Neural cell (in vitro differentiated cells): ENCODE results near the gene MPDU1. TPM values are rescaled to one million over a fixed set of nuclear protein-coding genes. Genes with fewer than 3 reads are reported as not detected.

Experiments
- H2AFZ ChIP-seq: fragments of 200-600, 300-800 bp; sonication (generic), shearing (Covaris generic); 2 replicates; pipeline ENCODE4 v1.6.0; 2014; ENCODE audit warnings: low read depth, mild to moderate bottlenecking, antibody characterized with exemption, low read length, moderate library complexity
- H3F3A ChIP-seq: fragments of 200-600 bp; shearing (Covaris generic); 2 replicates; pipeline ENCODE4 v1.6.1; 2016; ENCODE audit warnings: mild to moderate bottlenecking, moderate library complexity, mixed read lengths, antibody characterized with exemption, low read length; ENCODE audit not compliant: insufficient read depth, poor library complexity, severe bottlenecking
- H3K27ac ChIP-seq: fragments of 200-600, 300-800 bp; sonication (generic), shearing (Covaris generic); 2 replicates; pipeline ENCODE4 v1.5.1; 2014; ENCODE audit warnings: mild to moderate bottlenecking, low read length, moderate library complexity
- H3K27me3 ChIP-seq: fragments of 300-800, 200-600 bp; sonication (generic), shearing (Covaris generic); 2 replicates; pipeline ENCODE4 v1.6.0; 2014; ENCODE audit warnings: mild to moderate bottlenecking, low read depth, low read length, moderate library complexity; ENCODE audit not compliant: insufficient read depth
- H3K36me3 ChIP-seq: fragments of 300-800, 200-600 bp; sonication (generic), shearing (Covaris generic); 2 replicates; pipeline ENCODE4 v1.5.1; 2014; ENCODE audit warnings: mild to moderate bottlenecking, antibody characterized with exemption, low read length, moderate library complexity; ENCODE audit not compliant: insufficient read depth
- H3K4me2 ChIP-seq: fragments of 300-800, 200-600 bp; sonication (generic), shearing (Covaris generic); 2 replicates; pipeline ENCODE4 v1.6.0; 2014; ENCODE audit warnings: mild to moderate bottlenecking, low read length
- H3K4me3 ChIP-seq: fragments of 300-800, 200-600 bp; sonication (generic), shearing (Covaris generic); 2 replicates; pipeline ENCODE4 v1.5.1; 2014; ENCODE audit warnings: mild to moderate bottlenecking, low read length, moderate library complexity
- H3K79me2 ChIP-seq: fragments of 200-600 bp; shearing (Covaris generic); replicated peaks from 2 replicates; pipeline ENCODE4 v1.6.0; 2014; ENCODE audit warnings: mild to moderate bottlenecking, low read length, moderate library complexity; ENCODE audit not compliant: insufficient read depth
- H3K9ac ChIP-seq: fragments of 300-800, 200-600 bp; sonication (generic), shearing (Covaris generic); 2 replicates; pipeline ENCODE4 v1.6.1; 2016; ENCODE audit warnings: mild to moderate bottlenecking, low read length, mixed read lengths
- H3K9me2 ChIP-seq: fragments of 200-600 bp; shearing (Covaris generic); 2 replicates; pipeline ENCODE4 v1.6.1; 2016; ENCODE audit warnings: mild to moderate bottlenecking, low read length, mixed read lengths; ENCODE audit not compliant: insufficient read depth
- H3K9me3 ChIP-seq: fragments of 200-600, 300-800 bp; sonication (generic), shearing (Covaris generic); 2 replicates; pipeline ENCODE4 v1.6.1; 2016; ENCODE audit warnings: mild to moderate bottlenecking, mixed run types, low read length, moderate library complexity, mixed read lengths
- H4K20me1 ChIP-seq: fragments of 200-600 bp; shearing (Covaris generic); 2 replicates; pipeline ENCODE4 v1.6.1; 2016; ENCODE audit warnings: mild to moderate bottlenecking, mixed run types; ENCODE audit not compliant: insufficient read depth
- EP300 ChIP-seq: fragments of 450-650 bp; conservative IDR thresholded peaks from 2 replicates; pipeline ENCODE4 v1.6.1; 2014; ENCODE audit warnings: antibody characterized with exemption, mild to moderate bottlenecking, moderate library complexity; ENCODE audit not compliant: poor library complexity, severe bottlenecking
- EZH2 ChIP-seq: fragments of 200-600, 300-800 bp; shearing (Covaris generic), sonication (generic); IDR thresholded peaks from 2 replicates; pipeline ENCODE4 v1.6.1; 2014; ENCODE audit warnings: antibody characterized with exemption, low read length, borderline replicate concordance, mild to moderate bottlenecking; ENCODE audit not compliant: insufficient read depth, poor library complexity, severe bottlenecking
- MXI1 ChIP-seq: fragments of 450-650 bp; conservative IDR thresholded peaks from 2 replicates; pipeline ENCODE4 v1.6.1; 2014; ENCODE audit warnings: antibody characterized with exemption, mild to moderate bottlenecking; ENCODE audit not compliant: poor library complexity, severe bottlenecking
- POLR2AphosphoS5 ChIP-seq: IDR thresholded peaks from 2 replicates; pipeline ENCODE4 v1.6.1; 2012
- RAD21 ChIP-seq: fragments of 450-650 bp; conservative IDR thresholded peaks from 2 replicates; pipeline ENCODE4 v1.6.1; 2014; ENCODE audit warnings: antibody characterized with exemption, mild to moderate bottlenecking, moderate library complexity
- SMC3 ChIP-seq: fragments of 450-650 bp; conservative IDR thresholded peaks from 2 replicates; pipeline ENCODE4 v1.6.1; 2014; ENCODE audit warnings: antibody characterized with exemption, mild to moderate bottlenecking, moderate library complexity; ENCODE audit not compliant: poor library complexity
- TAF1 ChIP-seq: IDR thresholded peaks from 2 replicates; pipeline ENCODE4 v1.6.1; 2012; ENCODE audit warnings: low read depth
- polyA plus RNA-seq: library from polyadenylated mRNA; depleted of rRNA; stranded (reverse); fragments of >200 nt; gene quantifications from 2 replicates; pipeline ENCODE4 v1.2.3, GENCODE V29; 2014
- TF ChIP-seq, protein P1 (sequence below): IDR thresholded peaks from 2 replicates; pipeline ENCODE4 v1.6.1; 2012; ENCODE audit warnings: borderline replicate concordance
- TF ChIP-seq, protein P2 (sequence below): fragments of 450-650 bp; IDR thresholded peaks from 2 replicates; pipeline ENCODE4 v1.5.1; 2014; ENCODE audit warnings: antibody characterized with exemption, mild to moderate bottlenecking, moderate library complexity; ENCODE audit not compliant: poor library complexity, severe bottlenecking

Gene MPDU1
- polyA plus RNA-seq, 1 donor from 2014 or later, result 110 TPM

GRCh38 chr17:7555320-7555948, 28.2 kb upstream of the MPDU1 start:
- Histone ChIP-seq H3K4me2 (no peak overlapping the region), H3K27me3 (no peaks in the 10 kb centered on the region), H3K4me3 (no peak overlapping the region), H3K27ac (no peak overlapping the region), H4K20me1 (no peaks in the 10 kb centered on the region), H3K9ac (no peak overlapping the region), H3K9me3 (no peaks in the 10 kb centered on the region), H2AFZ (no peak overlapping the region), H3K36me3 (no peaks in the 10 kb centered on the region), H3K79me2 (no peaks in the 10 kb centered on the region), H3F3A (no peaks in the 10 kb centered on the region), H3K9me2 (no peaks in the 10 kb centered on the region)
- TF ChIP-seq, protein P1, sequence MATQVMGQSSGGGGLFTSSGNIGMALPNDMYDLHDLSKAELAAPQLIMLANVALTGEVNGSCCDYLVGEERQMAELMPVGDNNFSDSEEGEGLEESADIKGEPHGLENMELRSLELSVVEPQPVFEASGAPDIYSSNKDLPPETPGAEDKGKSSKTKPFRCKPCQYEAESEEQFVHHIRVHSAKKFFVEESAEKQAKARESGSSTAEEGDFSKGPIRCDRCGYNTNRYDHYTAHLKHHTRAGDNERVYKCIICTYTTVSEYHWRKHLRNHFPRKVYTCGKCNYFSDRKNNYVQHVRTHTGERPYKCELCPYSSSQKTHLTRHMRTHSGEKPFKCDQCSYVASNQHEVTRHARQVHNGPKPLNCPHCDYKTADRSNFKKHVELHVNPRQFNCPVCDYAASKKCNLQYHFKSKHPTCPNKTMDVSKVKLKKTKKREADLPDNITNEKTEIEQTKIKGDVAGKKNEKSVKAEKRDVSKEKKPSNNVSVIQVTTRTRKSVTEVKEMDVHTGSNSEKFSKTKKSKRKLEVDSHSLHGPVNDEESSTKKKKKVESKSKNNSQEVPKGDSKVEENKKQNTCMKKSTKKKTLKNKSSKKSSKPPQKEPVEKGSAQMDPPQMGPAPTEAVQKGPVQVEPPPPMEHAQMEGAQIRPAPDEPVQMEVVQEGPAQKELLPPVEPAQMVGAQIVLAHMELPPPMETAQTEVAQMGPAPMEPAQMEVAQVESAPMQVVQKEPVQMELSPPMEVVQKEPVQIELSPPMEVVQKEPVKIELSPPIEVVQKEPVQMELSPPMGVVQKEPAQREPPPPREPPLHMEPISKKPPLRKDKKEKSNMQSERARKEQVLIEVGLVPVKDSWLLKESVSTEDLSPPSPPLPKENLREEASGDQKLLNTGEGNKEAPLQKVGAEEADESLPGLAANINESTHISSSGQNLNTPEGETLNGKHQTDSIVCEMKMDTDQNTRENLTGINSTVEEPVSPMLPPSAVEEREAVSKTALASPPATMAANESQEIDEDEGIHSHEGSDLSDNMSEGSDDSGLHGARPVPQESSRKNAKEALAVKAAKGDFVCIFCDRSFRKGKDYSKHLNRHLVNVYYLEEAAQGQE, result no peak
- TF ChIP-seq, protein P2, sequence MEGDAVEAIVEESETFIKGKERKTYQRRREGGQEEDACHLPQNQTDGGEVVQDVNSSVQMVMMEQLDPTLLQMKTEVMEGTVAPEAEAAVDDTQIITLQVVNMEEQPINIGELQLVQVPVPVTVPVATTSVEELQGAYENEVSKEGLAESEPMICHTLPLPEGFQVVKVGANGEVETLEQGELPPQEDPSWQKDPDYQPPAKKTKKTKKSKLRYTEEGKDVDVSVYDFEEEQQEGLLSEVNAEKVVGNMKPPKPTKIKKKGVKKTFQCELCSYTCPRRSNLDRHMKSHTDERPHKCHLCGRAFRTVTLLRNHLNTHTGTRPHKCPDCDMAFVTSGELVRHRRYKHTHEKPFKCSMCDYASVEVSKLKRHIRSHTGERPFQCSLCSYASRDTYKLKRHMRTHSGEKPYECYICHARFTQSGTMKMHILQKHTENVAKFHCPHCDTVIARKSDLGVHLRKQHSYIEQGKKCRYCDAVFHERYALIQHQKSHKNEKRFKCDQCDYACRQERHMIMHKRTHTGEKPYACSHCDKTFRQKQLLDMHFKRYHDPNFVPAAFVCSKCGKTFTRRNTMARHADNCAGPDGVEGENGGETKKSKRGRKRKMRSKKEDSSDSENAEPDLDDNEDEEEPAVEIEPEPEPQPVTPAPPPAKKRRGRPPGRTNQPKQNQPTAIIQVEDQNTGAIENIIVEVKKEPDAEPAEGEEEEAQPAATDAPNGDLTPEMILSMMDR, result no peak
- TF ChIP-seq EZH2, result no peak
- no peak for TF ChIP-seq POLR2AphosphoS5
- TF ChIP-seq MXI1, result no peak
- TF ChIP-seq TAF1, result no peak
- no peak for TF ChIP-seq RAD21
- TF ChIP-seq EP300, result no peak
- no peak for TF ChIP-seq SMC3

- TF ChIP-seq, protein P1, result no peak
- TF ChIP-seq EP300 (no peak), EZH2 (no peak), TAF1 (no peak), RAD21 (no peak), SMC3 (no peak), MXI1 (no peak), POLR2AphosphoS5 (no peak)
- TF ChIP-seq, protein P2, result no peak
- Histone ChIP-seq H3K9me2 (no peaks in the 10 kb centered on the region), H4K20me1 (no peaks in the 10 kb centered on the region), H3K79me2 (no peaks in the 10 kb centered on the region), H3K27ac (no peak overlapping the region), H3K9me3 (no peaks in the 10 kb centered on the region), H3K27me3 (no peaks in the 10 kb centered on the region), H3K36me3 (no peaks in the 10 kb centered on the region), H2AFZ (no peak overlapping the region), H3F3A (no peaks in the 10 kb centered on the region), H3K4me3 (no peak overlapping the region), H3K4me2 (no peak overlapping the region), H3K9ac (no peak overlapping the region)
These were observed 27.0 kb upstream of the MPDU1 start for GRCh38 chr17:7556627-7557026.
